ENCODE measurements around the gene CACNB4.

CACNB4 gene

DNA sequence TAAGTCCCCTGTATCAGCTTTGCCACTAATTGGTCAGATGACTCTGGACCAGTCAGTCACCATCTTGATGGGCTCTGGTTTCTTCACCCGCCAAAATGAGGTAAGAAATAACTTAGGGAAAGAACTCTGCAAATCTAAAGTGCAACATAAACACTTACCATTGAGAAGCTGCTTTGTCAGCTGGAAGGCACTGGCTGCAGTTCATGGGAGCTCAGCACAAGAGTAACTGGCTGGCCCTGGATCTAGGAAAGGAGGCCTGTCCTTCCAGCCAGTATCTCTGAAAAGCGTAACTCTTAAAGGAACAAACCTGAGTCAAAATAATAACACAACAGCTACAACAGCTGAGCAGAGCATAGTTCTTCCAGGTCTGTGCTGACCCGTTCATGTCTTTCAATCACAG lies 123.9 kb downstream of the CACNB4 start:
- H3K27ac ChIP-seq (ENCODE audit: low read depth, low read length, poor library complexity, severe bottlenecking): no peak overlapping the region
- H3K4me2 ChIP-seq (ENCODE audit: low read length): no peak overlapping the region
- no peaks in the 10 kb centered on the region for H3F3A ChIP-seq (ENCODE audit: insufficient read depth, low read length)
- H3K27me3 ChIP-seq (ENCODE audit: insufficient read depth, low read length): no peaks in the 10 kb centered on the region
- no peaks in the 10 kb centered on the region for H3K9me3 ChIP-seq (ENCODE audit: low read length)
- H2AFZ ChIP-seq (ENCODE audit: low read length): no peak overlapping the region
- H3K9me2 ChIP-seq (ENCODE audit: low read depth, low read length): no peaks in the 10 kb centered on the region
- TF ChIP-seq, protein P1, sequence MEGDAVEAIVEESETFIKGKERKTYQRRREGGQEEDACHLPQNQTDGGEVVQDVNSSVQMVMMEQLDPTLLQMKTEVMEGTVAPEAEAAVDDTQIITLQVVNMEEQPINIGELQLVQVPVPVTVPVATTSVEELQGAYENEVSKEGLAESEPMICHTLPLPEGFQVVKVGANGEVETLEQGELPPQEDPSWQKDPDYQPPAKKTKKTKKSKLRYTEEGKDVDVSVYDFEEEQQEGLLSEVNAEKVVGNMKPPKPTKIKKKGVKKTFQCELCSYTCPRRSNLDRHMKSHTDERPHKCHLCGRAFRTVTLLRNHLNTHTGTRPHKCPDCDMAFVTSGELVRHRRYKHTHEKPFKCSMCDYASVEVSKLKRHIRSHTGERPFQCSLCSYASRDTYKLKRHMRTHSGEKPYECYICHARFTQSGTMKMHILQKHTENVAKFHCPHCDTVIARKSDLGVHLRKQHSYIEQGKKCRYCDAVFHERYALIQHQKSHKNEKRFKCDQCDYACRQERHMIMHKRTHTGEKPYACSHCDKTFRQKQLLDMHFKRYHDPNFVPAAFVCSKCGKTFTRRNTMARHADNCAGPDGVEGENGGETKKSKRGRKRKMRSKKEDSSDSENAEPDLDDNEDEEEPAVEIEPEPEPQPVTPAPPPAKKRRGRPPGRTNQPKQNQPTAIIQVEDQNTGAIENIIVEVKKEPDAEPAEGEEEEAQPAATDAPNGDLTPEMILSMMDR (IDR thresholded peaks at IDR 0.05; ENCODE audit: low read length): no peak
- H4K20me1 ChIP-seq (ENCODE audit: insufficient read depth, low read length): no peaks in the 10 kb centered on the region
- no peaks in the 10 kb centered on the region for H3K4me1 ChIP-seq (ENCODE audit: insufficient read depth, low read length, severe bottlenecking)
- H3K36me3 ChIP-seq (ENCODE audit: insufficient read depth, low read length): no peaks in the 10 kb centered on the region
- H3K79me2 ChIP-seq (ENCODE audit: insufficient read depth, low read length): no peaks in the 10 kb centered on the region
- no peak overlapping the region for H3K9ac ChIP-seq (ENCODE audit: low read length)
- H3K4me3 ChIP-seq (ENCODE audit: low read depth, low read length, poor library complexity, severe bottlenecking): no peak overlapping the region

DNA sequence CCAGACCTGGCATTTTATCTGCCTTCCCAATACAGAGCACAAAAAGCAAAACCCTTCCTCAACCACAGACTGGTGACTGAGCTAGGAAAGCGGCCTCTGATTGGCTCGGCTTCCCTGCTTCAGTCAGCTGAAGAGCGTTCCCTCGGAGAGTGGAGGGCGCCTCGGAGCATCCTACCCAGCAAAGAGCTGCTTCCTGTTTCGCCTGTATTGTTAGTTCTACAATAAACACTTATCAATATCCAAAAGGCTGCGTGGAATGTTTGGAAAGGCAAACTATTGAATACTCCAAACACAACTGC lies 125.0 kb downstream of the CACNB4 start:
- Histone ChIP-seq H3K9ac (ENCODE audit: low read length) (no peak overlapping the region), H3K27ac (ENCODE audit: low read depth, low read length, poor library complexity, severe bottlenecking) (no peak overlapping the region), H2AFZ (ENCODE audit: low read length) (no peak overlapping the region), H3K9me3 (ENCODE audit: low read length) (no peaks in the 10 kb centered on the region), H3K4me3 (ENCODE audit: low read depth, low read length, poor library complexity, severe bottlenecking) (no peak overlapping the region), H3K79me2 (ENCODE audit: insufficient read depth, low read length) (no peaks in the 10 kb centered on the region), H3K9me2 (ENCODE audit: low read depth, low read length) (no peaks in the 10 kb centered on the region), H3F3A (ENCODE audit: insufficient read depth, low read length) (no peaks in the 10 kb centered on the region), H3K4me2 (ENCODE audit: low read length) (no peak overlapping the region), H3K36me3 (ENCODE audit: insufficient read depth, low read length) (no peaks in the 10 kb centered on the region), H3K4me1 (ENCODE audit: insufficient read depth, low read length, severe bottlenecking) (no peaks in the 10 kb centered on the region), H3K27me3 (ENCODE audit: insufficient read depth, low read length) (no peaks in the 10 kb centered on the region), H4K20me1 (ENCODE audit: insufficient read depth, low read length) (no peaks in the 10 kb centered on the region)
- no peak for TF ChIP-seq EZH2 (IDR thresholded peaks at IDR 0.05; ENCODE audit: borderline replicate concordance, low read length)
- TF ChIP-seq, protein P1 (IDR thresholded peaks at IDR 0.05; ENCODE audit: low read length): no peak

DNA sequence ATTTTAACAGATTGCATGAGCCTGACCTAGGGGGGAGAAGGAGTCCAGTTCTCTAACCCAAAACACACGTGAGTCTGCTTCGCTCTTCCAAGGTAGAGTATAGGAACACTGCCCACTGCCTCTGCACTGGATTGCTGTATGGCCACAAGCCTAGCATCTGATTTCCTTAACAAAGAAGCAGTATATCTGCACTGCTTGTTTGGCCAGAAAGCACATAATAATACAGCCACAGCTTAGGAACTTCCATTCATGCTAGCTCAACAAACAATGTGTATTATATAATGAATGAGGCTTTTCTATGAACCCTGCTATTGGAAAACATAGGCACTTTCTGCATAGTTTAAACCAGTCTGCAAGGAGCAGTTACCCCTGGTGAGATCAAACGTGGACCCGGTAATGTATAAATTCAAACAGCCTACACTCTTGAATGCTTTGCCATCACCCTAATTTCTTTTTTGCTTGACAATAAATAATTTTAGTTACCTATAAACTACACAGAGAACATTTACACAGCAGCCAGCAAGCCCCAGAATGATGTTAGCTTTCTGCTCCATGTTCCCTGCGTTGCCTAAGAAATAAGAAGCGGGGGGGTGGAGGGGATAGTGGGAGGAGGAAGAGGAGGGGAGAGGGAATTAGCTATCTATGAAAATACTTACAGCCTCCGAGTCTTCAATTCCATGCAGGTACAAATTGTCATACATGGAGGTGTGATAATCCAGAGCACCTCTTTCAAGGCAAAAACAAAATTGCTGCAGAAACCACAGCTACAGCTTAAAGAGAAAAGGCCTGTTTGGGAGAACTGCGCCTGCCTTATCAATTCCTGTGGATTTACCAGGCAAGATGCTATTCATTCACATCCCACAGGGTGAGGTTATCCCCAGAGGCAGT lies 125.6 kb downstream of the CACNB4 start:
- no peaks in the 10 kb centered on the region for H3K4me1 ChIP-seq (ENCODE audit: insufficient read depth, low read length, severe bottlenecking)
- no peaks in the 10 kb centered on the region for H4K20me1 ChIP-seq (ENCODE audit: insufficient read depth, low read length)
- no peak overlapping the region for H3K9ac ChIP-seq (ENCODE audit: low read length)
- no peaks in the 10 kb centered on the region for H3K79me2 ChIP-seq (ENCODE audit: insufficient read depth, low read length)
- H3K9me3 ChIP-seq (ENCODE audit: low read length): no peaks in the 10 kb centered on the region
- H2AFZ ChIP-seq (ENCODE audit: low read length): no peak overlapping the region
- H3K27ac ChIP-seq (ENCODE audit: low read depth, low read length, poor library complexity, severe bottlenecking): no peak overlapping the region
- H3K27me3 ChIP-seq (ENCODE audit: insufficient read depth, low read length): no peaks in the 10 kb centered on the region
- H3K36me3 ChIP-seq (ENCODE audit: insufficient read depth, low read length): no peaks in the 10 kb centered on the region
- TF ChIP-seq EZH2 (IDR thresholded peaks at IDR 0.05; ENCODE audit: borderline replicate concordance, low read length): no peak
- TF ChIP-seq, protein P1 (IDR thresholded peaks at IDR 0.05; ENCODE audit: low read length): no peak
- H3K4me2 ChIP-seq (ENCODE audit: low read length): no peak overlapping the region
- H3F3A ChIP-seq (ENCODE audit: insufficient read depth, low read length): no peaks in the 10 kb centered on the region
- H3K9me2 ChIP-seq (ENCODE audit: low read depth, low read length): no peaks in the 10 kb centered on the region
- no peak overlapping the region for H3K4me3 ChIP-seq (ENCODE audit: low read depth, low read length, poor library complexity, severe bottlenecking)
